HepG2 (cell line): ENCODE measurements around the gene GALNT9.

Source experiments
- BRD4 ChIP-seq: sonication (generic); formaldehyde crosslinking; IDR thresholded peaks from 2 replicates; pipeline ENCODE4 v1.4.0; 2020; ENCODE audit warnings: missing genetic modification reagents
- CREB1 ChIP-seq, 2 experiments: fragments of 450-650 bp in 1 of 2; IDR thresholded peaks; 2 replicates each; pipeline ENCODE4 v1.6.1; 2016 to 2017; ENCODE audit warnings: control low read depth in 1 of 2, mild to moderate bottlenecking in 1 of 2, missing compliant biosample characterization in 1 of 2, missing genetic modification characterization in 1 of 2
- EP300 ChIP-seq, 3 experiments: sonication (generic) in 1 of 3; formaldehyde crosslinking in 1 of 3; IDR thresholded peaks; 2 replicates each; pipeline versions ENCODE4 v1.5.1 to v1.6.1; 2011 to 2020; ENCODE audit warnings: low read depth in 2 of 3, low read length in 2 of 3, borderline replicate concordance in 1 of 3, improper control_type of control experiment in 1 of 3, mild to moderate bottlenecking in 1 of 3, missing genetic modification reagents in 1 of 3, moderate library complexity in 1 of 3
- EZH2 ChIP-seq: conservative IDR thresholded peaks from 2 replicates; pipeline ENCODE4 v1.6.1; 2012; ENCODE audit warnings: mild to moderate bottlenecking, low read depth, low read length, moderate library complexity
- PATZ1 ChIP-seq: sonication (generic); formaldehyde crosslinking; IDR thresholded peaks from 2 replicates; pipeline ENCODE4 v1.4.0; 2020; ENCODE audit warnings: missing genetic modification reagents
- RAD21 ChIP-seq: fragments of 450-650 bp; formaldehyde crosslinking; IDR thresholded peaks from 2 replicates; pipeline ENCODE4 v1.5.0; 2020; ENCODE audit warnings: mild to moderate bottlenecking
- TAF1 ChIP-seq: sonication (generic); formaldehyde crosslinking; IDR thresholded peaks from 2 replicates; pipeline ENCODE4 v1.4.0; 2020; ENCODE audit warnings: missing genetic modification reagents
- TAF15 ChIP-seq: fragments of 200-400 bp; formaldehyde crosslinking; IDR thresholded peaks from one replicate; pipeline ENCODE4 v1.6.1; 2018; ENCODE audit warnings: mild to moderate bottlenecking, low read depth, low read length; ENCODE audit not compliant: poor library complexity, severe bottlenecking
- ZNF776 ChIP-seq: sonication (generic); formaldehyde crosslinking; IDR thresholded peaks from 2 replicates; pipeline ENCODE4 v1.4.0; 2020; ENCODE audit warnings: mild to moderate bottlenecking, missing genetic modification reagents
- TF ChIP-seq, protein P1 (sequence below): sonication (generic); formaldehyde crosslinking; IDR thresholded peaks from 2 replicates; pipeline ENCODE4 v1.5.0; 2020; ENCODE audit warnings: mild to moderate bottlenecking, missing genetic modification reagents, moderate library complexity

DNA sequence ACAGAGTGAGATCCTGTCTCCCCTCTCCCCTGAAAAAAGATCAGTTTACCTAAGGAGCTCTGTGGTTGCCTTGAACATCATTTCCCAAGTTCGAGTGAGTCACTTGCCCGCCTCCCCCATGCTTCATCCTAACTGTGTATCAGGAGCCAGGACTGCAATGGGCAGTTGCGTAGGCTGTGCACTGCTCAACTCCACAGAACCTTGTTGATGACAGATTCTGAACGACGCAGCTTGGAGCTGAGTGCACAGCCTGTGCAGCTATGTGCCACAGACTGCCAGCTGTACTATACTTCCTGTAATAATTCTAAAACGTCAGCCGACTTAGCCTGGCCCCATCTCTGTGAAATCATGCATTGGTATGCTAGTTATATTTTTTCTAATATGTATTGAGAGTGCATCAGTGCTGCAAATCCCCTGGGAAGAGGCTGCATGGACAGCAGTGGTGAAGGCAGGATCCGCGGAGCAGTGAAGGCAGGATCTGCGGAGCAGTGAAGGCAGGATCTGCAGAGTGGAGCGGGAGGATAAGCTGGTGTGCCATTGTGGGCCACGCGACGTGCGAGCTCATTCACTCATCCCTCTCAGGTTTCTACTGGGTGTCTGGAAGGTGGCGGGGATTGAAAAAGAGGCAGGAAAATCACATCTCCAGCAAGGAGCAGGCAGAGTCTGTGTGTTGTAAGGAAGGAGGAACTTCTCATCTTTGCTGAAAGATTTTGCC is 80.8 kb downstream of the GALNT9 start:
- TF ChIP-seq BRD4 (CRISPR knock-in tag): no peak
- TF ChIP-seq EP300 (IDR thresholded peaks at IDR 0.05; ENCODE audit: low read depth in 2 of 2, low read length in 2 of 2): no peak
- no peak for TF ChIP-seq EP300 (CRISPR knock-in tag; IDR thresholded peaks at IDR 0.05; ENCODE audit: borderline replicate concordance)
- no peak for TF ChIP-seq RAD21
- TF ChIP-seq ZNF776 (CRISPR knock-in tag): no peak
- TF ChIP-seq, protein P1, sequence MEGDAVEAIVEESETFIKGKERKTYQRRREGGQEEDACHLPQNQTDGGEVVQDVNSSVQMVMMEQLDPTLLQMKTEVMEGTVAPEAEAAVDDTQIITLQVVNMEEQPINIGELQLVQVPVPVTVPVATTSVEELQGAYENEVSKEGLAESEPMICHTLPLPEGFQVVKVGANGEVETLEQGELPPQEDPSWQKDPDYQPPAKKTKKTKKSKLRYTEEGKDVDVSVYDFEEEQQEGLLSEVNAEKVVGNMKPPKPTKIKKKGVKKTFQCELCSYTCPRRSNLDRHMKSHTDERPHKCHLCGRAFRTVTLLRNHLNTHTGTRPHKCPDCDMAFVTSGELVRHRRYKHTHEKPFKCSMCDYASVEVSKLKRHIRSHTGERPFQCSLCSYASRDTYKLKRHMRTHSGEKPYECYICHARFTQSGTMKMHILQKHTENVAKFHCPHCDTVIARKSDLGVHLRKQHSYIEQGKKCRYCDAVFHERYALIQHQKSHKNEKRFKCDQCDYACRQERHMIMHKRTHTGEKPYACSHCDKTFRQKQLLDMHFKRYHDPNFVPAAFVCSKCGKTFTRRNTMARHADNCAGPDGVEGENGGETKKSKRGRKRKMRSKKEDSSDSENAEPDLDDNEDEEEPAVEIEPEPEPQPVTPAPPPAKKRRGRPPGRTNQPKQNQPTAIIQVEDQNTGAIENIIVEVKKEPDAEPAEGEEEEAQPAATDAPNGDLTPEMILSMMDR (CRISPR knock-in tag): no peak
- TF ChIP-seq TAF1 (CRISPR knock-in tag): no peak
- no peak for TF ChIP-seq PATZ1
- TF ChIP-seq TAF15: no peak
- TF ChIP-seq EZH2: no peak
- no peak for TF ChIP-seq CREB1 (IDR thresholded peaks at IDR 0.05)
- TF ChIP-seq CREB1 (CRISPR knock-in tag; IDR thresholded peaks at IDR 0.05): no peak
